CD4-positive, alpha-beta T cell treated with Interleukin-17A for 4 hours (primary cell): ENCODE measurements around the gene DNAJB8.

ENCODE experiments used
- DNase-seq: peaks from one replicate; pipeline ENCODE4 v3.0.0-alpha.2; 2020; ENCODE audit warnings: mixed read lengths

The DNAJB8 gene

DNA sequence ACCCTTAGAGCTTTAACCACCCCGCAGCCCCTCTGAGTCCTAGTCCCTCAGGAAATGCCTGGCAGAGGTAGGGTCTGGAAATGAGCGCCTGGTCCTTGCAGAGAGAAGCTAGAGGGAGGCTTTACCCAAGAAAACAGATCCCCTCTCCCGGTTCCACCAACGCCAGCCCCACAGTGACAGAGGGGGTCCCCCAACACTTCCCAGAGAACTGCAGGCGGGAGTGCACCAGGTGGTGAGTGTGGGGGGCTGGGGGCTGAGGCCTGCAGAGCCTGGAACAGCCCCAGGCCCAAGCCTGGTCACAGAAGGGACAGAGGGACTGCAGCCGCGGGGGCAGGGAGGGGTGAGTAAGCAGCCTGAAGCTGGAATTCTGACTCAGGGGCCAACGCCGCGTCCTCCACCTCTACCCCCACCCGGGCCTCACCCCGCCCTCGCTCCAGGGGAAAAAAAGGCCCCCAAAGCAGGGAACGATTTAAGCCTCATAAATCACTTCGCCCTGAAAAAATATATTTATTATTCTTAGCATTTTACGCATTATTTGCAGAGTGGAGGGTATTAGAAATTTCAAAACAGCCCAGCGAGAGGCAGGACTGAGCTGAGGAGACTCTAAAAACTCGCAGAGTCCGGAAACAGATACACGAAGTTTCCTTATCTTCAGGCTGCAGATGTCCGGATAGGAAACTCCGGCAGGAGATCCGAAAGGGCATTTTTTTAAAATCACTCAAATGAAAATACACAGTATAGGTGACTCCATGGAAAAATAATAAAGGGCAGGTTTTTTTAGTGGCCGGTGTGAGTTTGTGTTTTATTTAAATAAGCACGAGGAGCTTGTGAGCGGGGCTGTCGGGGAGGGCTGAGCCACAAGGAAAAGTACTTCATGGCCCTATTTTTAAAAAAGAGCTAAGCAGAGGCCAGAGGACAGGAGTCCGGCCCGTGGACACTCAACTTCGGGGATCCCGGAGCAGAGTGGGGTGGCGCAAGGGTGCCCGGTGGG, 16.3 kb upstream of the DNAJB8 start:
- DNase-seq = no peak

DNA sequence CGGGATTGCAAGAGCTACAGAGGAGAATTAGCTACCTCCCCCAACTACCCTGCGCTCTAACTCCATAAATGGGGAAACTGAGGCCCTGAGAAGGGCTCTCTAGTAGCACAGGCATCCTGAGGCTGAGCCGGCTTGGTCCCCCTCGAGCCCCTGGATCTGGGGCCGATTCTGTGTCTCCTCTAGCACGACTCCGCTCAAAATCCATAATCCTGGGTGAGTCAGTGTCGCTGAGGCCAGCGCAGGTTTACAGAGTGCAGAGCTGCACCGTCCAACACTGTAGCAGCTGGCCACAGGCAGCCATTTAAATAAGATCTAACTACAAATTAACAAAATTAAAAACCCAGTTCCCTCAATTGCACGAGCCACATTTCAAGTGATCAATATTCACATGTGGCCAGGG, 15.5 kb upstream of the DNAJB8 start:
- DNase-seq = no peak

DNA sequence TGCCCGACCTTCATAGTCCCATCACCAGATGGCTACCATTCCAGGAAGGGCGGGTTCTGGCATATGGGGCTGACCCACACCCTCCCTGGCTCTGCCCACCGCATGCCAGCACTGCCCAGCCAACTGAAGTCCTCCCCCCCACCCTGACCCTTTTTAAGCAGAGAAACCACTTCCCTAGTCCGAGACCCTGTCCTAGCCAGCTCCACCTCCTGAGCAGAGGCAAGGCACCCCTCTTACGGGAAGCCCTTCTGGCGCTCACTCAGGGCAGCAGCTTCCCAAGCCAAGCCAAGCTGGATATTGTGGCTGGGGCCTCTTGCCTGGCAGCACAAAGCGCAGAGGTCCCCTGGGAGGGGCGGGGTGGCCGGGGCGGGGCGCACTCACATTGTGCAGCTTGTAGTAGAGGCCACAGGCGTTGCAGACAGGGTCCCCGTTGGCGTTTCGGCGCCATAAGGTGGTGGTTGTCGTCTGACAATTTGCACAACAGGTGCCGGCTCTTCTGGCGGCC, 14.8 kb upstream of the DNAJB8 start:
- no peak for DNase-seq

DNA sequence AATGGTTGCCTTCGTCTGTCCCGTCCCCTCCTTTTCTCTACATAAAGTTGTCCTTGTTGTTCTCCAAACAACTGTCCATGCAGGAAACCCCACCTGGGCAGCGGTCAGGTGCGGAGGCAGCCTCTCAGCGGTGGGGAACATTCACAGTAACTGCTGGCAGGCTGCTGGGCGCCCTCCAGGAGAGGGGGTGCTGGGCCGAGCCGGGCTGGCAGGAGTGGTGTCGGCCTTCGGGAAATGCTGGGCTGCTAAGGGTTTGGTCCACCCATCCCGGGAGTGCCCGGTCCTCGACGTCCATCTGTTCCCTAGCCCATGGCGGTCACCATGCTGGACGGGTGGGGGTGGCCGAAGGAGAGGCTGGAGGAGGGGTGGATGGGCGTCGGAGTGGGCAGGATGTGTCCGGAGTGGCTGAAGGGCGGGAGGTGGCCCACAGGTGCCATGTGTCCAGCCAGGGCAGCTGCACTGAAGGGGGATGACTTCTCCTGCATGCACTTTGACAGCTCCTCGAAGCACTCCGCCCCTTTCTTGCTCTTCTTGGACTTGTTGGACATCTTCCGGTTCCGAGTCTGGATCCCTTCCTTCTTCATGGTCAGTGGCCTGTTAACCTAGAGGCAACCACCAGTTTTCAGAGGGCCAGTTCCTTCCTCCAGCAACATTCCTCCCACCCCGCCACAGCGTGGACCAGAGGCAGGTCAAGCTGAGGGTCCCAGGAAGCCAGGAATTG, 14.2 kb upstream of the DNAJB8 start:
- DNase-seq = no peak

DNA sequence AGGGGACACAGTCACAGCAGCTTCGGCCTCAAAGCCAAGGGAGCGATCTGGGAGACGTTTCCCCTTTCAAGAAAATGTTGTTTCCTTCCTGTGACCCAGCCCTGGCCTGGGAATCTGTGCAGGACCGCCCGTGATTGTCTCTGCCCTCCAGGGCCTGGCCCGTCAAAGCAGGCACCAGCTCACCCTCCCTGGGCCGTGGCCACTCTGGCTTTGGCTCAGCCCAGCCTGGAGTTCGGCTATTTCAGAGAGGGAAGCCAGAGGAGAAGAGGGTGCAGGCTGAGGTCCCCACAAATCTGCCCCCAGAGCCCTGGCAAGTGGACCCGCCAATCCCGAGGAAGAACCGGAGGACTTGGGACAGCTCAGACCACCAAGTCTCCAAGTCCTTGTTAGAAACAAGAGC, 13.6 kb upstream of the DNAJB8 start:
- DNase-seq = no peak

DNA sequence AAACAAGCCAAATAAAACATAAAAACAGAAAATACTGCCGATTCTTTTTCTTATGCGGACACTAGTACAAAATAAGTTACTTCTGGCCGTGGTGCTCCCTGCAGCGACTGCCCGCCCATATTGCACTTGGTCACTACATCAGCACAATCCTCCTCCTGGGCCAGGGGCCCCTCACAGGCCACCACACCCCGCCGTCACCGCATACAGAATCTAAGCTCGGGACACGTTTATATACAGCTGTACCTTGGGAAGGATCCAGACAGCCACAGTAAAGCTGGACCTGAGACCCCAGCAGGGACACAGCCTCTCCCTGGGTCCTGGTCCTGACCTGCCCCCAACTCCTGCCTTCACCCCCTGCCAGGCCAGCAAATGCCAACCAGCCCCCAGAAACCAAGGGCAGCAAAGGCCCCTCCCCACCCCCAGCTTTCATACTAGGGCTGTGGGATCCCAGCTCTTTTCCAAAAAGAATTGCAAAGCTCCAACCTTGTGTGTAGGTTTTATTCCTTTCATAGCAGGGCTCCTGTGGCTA, 12.9 kb upstream of the DNAJB8 start:
- DNase-seq = no peak

DNA sequence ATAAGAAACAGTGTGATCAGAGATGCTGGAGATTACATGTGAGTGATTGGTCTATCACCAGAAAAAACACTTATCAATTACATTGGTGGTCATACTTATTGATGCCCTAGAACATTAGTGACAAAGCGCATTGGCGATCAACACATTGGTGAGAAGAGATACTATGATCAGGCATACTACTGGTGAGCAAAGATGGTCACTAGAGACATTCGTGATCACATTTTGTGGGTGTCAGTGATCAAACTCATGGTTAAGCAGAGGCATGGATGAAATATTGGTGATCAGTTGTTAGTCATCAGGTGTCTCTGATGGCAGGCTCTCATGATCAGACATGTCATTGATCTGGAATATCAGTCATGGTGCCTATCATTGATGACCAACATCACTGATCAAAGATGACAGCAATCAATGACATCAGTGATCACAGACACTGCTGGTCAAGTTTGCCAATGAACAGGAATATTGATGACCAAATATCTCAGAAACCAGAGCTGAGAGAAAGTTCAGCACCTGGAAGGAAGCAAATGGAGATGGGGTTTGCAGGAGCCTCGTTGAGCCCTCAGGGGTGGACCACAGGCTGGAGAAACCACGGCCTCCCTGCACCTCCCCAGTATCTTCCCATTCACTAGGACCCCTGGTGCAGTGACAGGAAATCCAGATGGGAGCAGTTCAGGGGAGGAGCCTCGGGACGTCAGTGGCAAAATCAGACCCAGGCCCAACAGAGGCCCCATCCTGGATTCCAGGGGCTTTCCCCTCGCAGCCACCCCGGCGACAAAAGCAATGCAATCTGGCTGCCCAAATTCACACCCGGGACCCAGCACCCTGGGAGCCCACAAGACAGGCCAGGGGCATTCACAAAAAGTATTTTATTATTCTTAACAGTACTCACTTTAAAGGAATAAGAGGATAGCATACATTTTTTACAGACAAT, 12.2 kb upstream of the DNAJB8 start:
- no peak for DNase-seq

DNA sequence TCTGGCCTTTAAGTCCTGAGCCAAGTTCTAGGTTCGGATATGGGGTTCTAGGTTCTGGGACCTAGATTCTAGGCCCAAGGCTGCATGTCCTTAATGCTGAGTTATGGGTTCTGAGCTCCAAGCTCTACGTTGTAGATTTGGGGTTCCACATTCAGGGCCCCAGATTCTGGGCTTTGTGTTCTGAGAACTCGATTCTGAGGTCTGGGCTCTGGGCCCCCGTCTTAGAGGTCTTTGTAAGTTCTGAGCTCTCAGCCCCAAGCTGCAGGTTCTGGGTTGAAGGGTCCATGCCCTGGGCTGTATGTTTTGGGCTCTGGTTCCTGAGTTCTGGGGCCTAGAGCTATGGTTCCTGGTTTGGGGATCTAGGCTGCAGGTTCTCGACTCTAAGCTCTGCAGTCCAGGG, 10.0 kb upstream of the DNAJB8 start:
- DNase-seq = no peak

DNA sequence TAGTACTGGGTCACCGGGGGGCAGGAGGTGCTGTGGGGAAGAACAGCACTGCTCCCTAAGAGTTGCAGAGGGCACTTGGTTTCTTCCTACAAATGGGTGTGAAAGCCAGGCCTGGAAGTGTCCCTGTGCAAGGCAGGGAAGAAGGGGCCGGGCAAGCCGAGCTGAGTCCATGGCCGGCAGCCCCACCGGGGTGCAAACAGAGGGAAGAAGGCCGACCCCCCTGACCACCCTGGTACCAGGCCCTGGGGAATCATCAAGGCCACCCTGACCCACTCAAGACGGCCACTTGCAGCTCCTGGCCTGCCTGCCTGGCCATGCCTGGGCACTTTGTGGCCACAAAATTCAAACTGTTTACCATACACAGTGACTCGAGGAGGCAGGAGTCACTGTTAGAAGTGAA, 8.7 kb upstream of the DNAJB8 start:
- no peak for DNase-seq

DNA sequence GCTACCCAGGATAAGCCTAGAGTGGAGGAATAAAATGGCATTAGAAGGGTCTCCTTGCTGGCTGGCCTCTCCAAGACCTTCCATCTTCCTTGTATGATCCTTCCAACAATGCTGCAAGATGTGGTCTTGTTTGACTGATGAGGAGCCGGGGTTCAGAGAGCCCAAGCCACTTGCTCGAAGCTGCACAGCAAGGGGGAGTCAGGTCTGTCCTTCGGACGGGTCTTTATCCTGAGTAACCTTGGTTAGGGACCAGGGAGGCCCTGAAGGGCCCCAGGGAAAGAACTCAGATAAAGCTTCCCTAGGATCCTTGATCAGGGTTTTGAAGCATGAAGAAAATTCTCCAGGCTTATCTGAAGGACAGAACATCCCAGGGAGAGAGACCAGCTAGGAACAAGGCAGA, 7.0 kb upstream of the DNAJB8 start:
- no peak for DNase-seq

DNA sequence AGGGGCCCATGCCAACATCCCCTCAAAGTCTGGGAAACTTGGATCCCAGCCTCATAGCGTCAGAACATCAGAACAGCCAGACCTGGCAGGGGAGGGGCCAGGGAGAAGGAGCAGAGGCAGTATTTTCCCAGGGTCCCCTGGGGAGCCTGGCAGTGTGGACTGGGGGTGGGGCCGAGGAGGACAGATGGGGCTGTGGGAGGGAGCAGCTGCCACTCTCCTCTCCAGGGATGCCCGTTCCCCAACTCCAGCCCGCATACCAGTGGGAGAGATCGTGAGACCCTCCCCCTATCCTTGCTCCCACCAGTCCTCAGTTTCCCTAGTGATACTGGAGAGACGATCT, 6.5 kb upstream of the DNAJB8 start:
- no peak for DNase-seq

DNA sequence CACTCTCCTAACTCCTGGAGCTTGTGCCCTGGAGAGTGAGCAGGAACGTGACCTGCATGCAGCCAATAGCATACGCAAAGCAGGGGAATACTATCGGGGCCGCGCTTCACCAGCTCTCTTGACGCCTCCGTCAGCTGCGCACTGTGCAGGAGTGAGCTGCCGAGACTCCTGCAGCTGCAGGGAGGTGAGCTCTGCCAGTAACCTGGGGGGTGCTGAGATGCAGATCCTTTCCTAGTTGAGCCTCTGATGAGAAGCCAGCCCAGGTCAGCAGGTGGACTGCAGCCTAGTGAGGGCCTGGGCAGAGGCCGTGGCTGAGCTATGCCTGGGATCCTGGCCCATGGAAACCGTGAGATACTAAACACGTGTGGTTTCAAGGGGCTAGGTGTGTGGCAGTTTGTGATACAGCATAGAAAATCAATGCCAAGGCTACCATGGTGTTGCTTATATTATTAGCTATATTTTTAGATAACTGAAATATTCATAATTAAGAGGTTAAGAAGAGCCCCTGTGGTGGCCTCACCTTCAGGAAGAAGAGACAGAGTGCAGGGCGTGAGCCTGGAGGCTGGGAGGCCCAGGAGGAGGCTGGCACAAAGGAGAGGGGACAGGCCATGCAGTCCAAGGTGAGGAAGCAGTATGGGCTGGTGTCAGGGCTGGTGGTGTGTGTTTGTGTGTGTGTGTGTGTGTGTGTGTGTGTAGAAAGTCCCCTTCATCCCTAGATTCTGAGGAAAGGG, 5.9 kb upstream of the DNAJB8 start:
- no peak for DNase-seq

DNA sequence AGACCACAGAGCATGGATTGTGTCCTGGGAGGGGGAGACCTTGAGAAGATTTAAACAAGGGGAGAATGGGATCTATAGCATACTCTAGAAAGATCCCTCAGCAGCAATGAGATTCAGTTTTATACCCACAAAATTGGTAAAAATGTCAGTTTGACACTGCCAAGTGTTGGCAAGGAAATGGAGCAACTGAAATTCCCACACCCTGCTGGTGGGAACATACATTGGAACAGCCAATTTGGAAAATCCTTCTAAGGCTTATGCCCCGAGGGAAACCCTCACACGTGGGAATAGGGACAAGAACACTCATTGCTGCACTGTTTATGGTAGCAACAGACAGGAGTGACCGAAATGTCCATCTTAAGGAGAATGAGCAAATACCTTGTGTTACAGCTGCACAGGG, 5.0 kb upstream of the DNAJB8 start:
- DNase-seq = no peak

DNA sequence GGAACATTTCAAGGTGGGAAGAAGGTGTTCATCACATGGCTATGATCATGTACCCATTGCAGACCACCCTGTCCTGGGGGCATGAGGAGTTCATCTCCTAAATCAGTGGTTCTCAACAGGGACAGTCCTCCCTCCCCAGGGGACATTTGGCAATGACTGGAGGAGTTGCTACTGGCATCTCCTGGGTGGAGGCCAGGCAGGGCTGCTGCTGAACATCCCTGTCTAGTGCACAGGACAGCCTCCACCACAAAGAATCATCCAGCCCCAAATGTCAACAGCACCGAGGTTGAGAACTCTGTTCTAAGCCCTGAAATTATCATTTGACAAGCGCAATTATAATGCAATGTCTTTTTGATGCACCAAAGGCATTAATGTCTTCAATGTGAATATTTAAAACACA, 4.4 kb upstream of the DNAJB8 start:
- no peak for DNase-seq

DNA sequence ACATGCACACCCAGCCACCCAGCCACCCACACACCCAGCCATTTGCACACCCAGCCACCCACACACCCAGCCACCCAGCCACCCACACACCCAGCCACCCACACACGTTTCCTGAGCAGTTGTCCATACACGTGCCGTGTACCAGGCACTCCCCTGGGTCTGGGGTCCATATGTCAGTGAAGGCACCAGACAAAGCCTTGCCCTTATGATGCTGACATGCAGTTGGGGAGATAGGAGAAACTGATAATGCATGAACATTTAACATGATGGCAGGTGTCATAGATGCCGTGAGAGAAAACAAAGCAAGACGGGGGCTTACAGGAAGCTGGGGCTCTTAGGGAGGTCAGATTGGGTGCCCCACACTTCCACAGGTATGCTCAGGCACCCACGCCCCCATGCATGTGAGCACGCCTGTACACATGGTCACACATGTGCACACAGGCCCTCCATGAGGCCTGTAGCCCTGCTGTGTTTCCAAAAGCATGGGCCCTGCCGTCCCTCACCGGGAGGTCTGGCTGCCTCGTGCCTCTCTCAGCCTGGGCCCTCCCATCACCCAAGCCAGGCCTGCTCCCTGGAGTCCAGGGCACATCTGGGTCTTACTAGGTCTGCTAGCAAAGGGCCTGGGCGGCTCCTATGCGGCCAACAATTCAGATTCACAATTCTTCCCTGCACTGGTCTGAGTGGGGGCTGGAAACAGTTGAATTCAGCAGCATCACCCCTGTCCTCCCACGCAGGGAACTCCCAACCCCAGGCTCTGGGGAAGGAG, 3.6 kb upstream of the DNAJB8 start:
- no peak for DNase-seq

DNA sequence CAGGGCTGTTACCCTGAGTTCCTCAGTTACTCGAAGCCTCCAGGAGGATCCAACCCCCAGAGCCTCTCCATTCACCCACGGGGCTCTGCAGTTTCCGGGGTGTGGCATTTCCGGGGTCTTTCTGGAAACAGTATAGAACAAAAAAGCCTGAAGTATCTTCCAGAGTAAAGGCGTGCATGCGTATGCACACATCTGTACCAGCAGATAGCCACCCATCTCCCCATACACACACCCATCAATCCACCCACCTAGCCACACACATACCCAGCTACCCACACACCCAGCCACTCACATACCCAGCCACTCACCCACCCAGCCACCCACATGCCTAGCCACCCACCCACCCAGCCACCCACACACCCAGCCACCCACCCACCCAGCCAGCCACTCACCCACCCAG, 2.9 kb upstream of the DNAJB8 start:
- no peak for DNase-seq

DNA sequence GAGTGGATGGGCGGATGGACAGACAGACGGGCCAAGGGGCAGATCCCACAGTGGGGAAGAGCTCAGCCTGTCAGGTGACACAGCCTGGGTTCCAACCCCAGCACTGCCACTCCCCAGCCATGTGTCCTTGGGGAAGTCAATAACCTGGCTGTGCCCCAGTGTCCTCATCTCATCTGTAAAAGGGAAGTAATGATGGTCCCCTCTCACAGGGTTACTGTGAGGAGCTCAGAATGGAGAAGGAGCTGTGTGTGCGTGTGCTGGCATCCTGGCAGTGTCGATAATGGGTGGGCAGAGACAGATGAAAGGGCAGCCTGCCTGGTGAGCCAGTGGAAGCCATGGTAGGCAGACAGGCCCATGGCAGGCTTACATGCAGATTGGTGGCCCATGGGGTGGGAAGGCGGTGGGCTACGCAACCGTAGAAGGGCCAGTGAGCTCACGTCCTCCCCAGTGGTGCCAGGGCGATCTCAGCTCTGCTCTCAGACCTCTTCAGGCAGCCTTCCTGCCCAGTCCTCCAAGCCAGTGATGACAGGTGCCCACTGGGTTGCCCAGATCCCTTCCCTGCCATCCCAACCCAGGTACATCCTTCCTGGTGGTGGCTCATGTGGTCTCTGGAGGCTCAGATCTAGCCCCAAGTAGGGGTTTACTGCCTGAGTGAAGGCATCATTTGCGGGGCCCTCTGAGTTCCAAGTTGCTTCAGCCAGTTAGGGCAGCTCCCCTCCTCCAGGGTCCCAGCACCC, 2.3 kb upstream of the DNAJB8 start:
- no peak for DNase-seq

DNA sequence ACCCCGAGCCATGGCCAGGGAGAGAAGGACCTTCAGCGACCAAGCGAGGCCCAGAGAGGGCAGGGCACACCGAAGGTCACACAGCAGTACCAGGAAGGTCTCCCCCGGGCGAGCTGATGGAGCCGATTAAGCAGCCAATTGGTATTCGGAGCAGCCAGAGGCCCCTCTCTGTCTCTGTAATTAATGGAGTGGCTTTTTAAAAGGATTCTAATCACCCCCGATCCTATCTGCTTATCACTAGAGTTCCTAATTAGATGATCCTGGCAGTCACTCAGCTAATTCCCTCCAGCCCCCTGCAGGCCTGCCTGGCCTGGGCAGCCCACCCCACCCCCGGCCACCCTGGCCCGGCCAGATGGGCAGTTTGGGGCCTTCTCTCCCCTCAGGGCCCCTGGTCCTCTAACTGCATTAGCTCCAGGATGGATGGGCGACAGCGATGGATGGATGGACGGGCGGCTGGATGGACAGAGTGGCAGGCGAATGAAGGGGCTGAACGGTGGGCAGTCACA, 1.6 kb upstream of the DNAJB8 start:
- no peak for DNase-seq

DNA sequence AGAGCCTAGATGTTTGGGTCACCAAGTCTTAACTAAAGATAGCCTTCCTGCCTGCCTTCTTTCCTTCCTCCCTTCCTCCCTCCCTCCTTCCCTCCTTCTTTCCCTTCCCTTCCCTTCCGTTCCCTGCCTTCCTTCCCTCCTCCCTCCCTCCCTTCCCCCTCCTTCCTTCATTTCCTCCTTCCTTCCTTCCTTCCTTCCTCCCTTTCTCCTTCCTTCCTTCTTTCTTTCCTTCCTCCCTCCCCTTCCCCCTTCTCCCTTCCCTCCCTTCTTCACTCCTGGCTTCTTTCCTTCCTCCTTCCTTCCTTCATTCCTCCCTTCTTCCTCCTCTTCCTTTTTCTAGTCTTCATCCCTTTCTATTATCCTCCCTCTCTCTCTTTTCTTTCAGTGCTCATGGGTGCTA, 2.0 kb downstream of the DNAJB8 start:
- no peak for DNase-seq

DNA sequence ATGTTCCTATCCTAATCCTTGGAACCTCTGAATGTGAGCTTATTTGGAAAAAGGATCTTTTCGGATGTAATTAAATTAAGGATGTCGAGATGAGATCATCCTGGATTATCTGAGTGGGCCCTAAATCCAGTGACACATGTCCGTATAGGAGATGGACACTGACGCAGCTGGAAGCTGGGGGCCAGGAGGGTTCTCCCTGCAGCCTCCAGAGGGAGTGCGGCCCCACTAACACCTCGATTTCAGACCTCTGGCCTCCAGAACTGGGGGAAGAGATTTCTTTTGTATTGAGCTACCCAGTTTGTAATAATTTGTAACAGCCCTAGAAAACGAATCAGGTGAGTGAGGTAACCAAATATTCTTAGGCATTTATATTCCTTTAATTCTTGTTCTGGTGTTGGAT, 2.5 kb downstream of the DNAJB8 start:
- no peak for DNase-seq
